H9 (cell line): Measurements from ENCODE around the gene PPP2R3A. TPM values are rescaled to one million over a fixed set of nuclear protein-coding genes. Genes with fewer than 3 reads are reported as not detected.

ENCODE experiments used
- DNase-seq: peaks from one replicate; pipeline ENCODE4 v3.0.0-alpha.2; 2017
- H2AFZ ChIP-seq: one replicate; pipeline ENCODE4 v1.6.1; 2013; ENCODE audit warnings: mild to moderate bottlenecking, low read length, control low read depth, moderate library complexity
- H2AK5ac ChIP-seq: 2 replicates; pipeline ENCODE4 v1.6.1; 2013; ENCODE audit warnings: low read length, control low read depth, mixed read lengths; ENCODE audit not compliant: insufficient read length
- H2BK120ac ChIP-seq: one replicate; pipeline ENCODE4 v1.6.1; 2013; ENCODE audit warnings: low read depth, mild to moderate bottlenecking, low read length, control low read depth, inconsistent platforms; ENCODE audit not compliant: poor library complexity, severe bottlenecking
- H2BK12ac ChIP-seq: 2 replicates; pipeline ENCODE4 v1.6.1; 2013; ENCODE audit warnings: low read length, control low read depth, mixed read lengths, low read depth; ENCODE audit not compliant: insufficient read length
- H2BK15ac ChIP-seq: 2 replicates; pipeline ENCODE4 v1.6.1; 2013; ENCODE audit warnings: low read depth, low read length, control low read depth
- H2BK20ac ChIP-seq: one replicate; pipeline ENCODE4 v1.6.1; 2013; ENCODE audit warnings: low read depth, mild to moderate bottlenecking, low read length, control low read depth, inconsistent platforms; ENCODE audit not compliant: poor library complexity, severe bottlenecking
- H2BK5ac ChIP-seq: 2 replicates; pipeline ENCODE4 v1.6.1; 2013; ENCODE audit warnings: low read length, control low read depth, mixed read lengths; ENCODE audit not compliant: insufficient read length
- H3K14ac ChIP-seq: 2 replicates; pipeline ENCODE4 v1.6.1; 2013; ENCODE audit warnings: low read length, control low read depth; ENCODE audit not compliant: insufficient read depth
- H3K18ac ChIP-seq: 2 replicates; pipeline ENCODE4 v1.6.1; 2013; ENCODE audit warnings: low read depth, mild to moderate bottlenecking, mixed read lengths, low read length, control low read depth; ENCODE audit not compliant: insufficient read length
- H3K23ac ChIP-seq: 2 replicates; pipeline ENCODE4 v1.6.1; 2013; ENCODE audit warnings: low read length, control low read depth, mixed read lengths, low read depth; ENCODE audit not compliant: insufficient read length
- H3K23me2 ChIP-seq: 2 replicates; pipeline ENCODE4 v1.6.1; 2013; ENCODE audit warnings: low read depth, mild to moderate bottlenecking, mixed read lengths, low read length, control low read depth; ENCODE audit not compliant: insufficient read length, poor library complexity, severe bottlenecking
- H3K27ac ChIP-seq: 2 replicates; pipeline ENCODE4 v1.5.1; 2013; ENCODE audit warnings: low read length, control low read depth, mixed read lengths, low read depth; ENCODE audit not compliant: insufficient read length
- H3K27me3 ChIP-seq: 2 replicates; pipeline ENCODE4 v1.6.1; 2013; ENCODE audit warnings: low read length, control low read depth, inconsistent platforms; ENCODE audit not compliant: insufficient read depth
- H3K4ac ChIP-seq: 2 replicates; pipeline ENCODE4 v1.6.1; 2013; ENCODE audit warnings: low read depth, mild to moderate bottlenecking, control low read depth, inconsistent platforms, low read length, moderate library complexity
- H3K4me1 ChIP-seq: 2 replicates; pipeline ENCODE4 v1.6.1; 2013; ENCODE audit warnings: low read length, control low read depth, inconsistent platforms; ENCODE audit not compliant: insufficient read depth
- H3K4me2 ChIP-seq: 2 replicates; pipeline ENCODE4 v1.6.1; 2013; ENCODE audit warnings: low read length, control low read depth, mixed read lengths; ENCODE audit not compliant: insufficient read length, insufficient read depth
- H3K56ac ChIP-seq: 2 replicates; pipeline ENCODE4 v1.6.1; 2013; ENCODE audit warnings: low read depth, mild to moderate bottlenecking, mixed read lengths, low read length, control low read depth; ENCODE audit not compliant: insufficient read length
- H3K79me1 ChIP-seq: 2 replicates; pipeline ENCODE4 v1.6.1; 2013; ENCODE audit warnings: low read depth, mild to moderate bottlenecking, moderate library complexity, low read length, control low read depth, inconsistent platforms; ENCODE audit not compliant: insufficient read depth, poor library complexity, severe bottlenecking
- H3K79me2 ChIP-seq: 2 replicates; pipeline ENCODE4 v1.6.1; 2013; ENCODE audit warnings: low read length, control low read depth, inconsistent platforms; ENCODE audit not compliant: insufficient read depth
- H3K9ac ChIP-seq: 2 replicates; pipeline ENCODE4 v1.6.1; 2013; ENCODE audit warnings: low read length, control low read depth, mixed read lengths; ENCODE audit not compliant: insufficient read length; ENCODE audit errors: extremely low read depth
- H3K9me3 ChIP-seq: one replicate; pipeline ENCODE4 v1.6.1; 2013; ENCODE audit warnings: low read depth, low read length, inconsistent platforms; ENCODE audit not compliant: control insufficient read depth
- H3T11ph ChIP-seq: one replicate; pipeline ENCODE4 v1.6.1; 2013; ENCODE audit warnings: mild to moderate bottlenecking, low read length, control low read depth, inconsistent platforms
- H4K20me1 ChIP-seq: one replicate; pipeline ENCODE4 v1.6.1; 2013; ENCODE audit not compliant: control insufficient read depth, insufficient read length, insufficient read depth
- H4K5ac ChIP-seq: 2 replicates; pipeline ENCODE4 v1.6.1; 2013; ENCODE audit warnings: low read depth, mild to moderate bottlenecking, mixed read lengths, low read length, control low read depth; ENCODE audit not compliant: insufficient read length
- H4K8ac ChIP-seq: replicated peaks from 2 replicates; pipeline ENCODE4 v1.6.1; 2013; ENCODE audit warnings: low read length, control low read depth, mixed read lengths, low read depth; ENCODE audit not compliant: insufficient read length
- H4K91ac ChIP-seq: 2 replicates; pipeline ENCODE4 v1.6.1; 2013; ENCODE audit warnings: low read depth, mild to moderate bottlenecking, moderate library complexity, mixed read lengths, low read length, control low read depth; ENCODE audit not compliant: insufficient read length
- H3K27ac Mint-ChIP-seq, 3 experiments: 2 replicates in 2 of 3; 3 replicates in 1 of 3; pipeline ENCODE4 v1.8.0; 2020 to 2021; ENCODE audit warnings: mixed read lengths in 3 of 3, mild to moderate bottlenecking in 1 of 3, moderate library complexity in 1 of 3
- H3K27me3 Mint-ChIP-seq: 2 replicates; pipeline ENCODE4 v1.8.0; 2021; ENCODE audit warnings: low read depth, mild to moderate bottlenecking, moderate library complexity, mixed read lengths
- H3K36me3 Mint-ChIP-seq, 3 experiments: 2 replicates in 2 of 3; 3 replicates in 1 of 3; pipeline ENCODE4 v1.8.0; 2020 to 2021; ENCODE audit warnings: low read depth in 3 of 3, mixed read lengths in 3 of 3; ENCODE audit not compliant: insufficient read depth in 1 of 3
- H3K4me1 Mint-ChIP-seq, 2 experiments: 2 replicates each; pipeline ENCODE4 v1.8.0; 2020; ENCODE audit warnings: mixed read lengths in 2 of 2
- H3K4me3 Mint-ChIP-seq, 2 experiments: 2 replicates in 1 of 2; 3 replicates in 1 of 2; pipeline ENCODE4 v1.8.0; 2020 to 2021; ENCODE audit warnings: mild to moderate bottlenecking in 2 of 2, mixed read lengths in 2 of 2, moderate library complexity in 1 of 2
- H3K9me3 Mint-ChIP-seq, 2 experiments: 2 replicates in 1 of 2; 3 replicates in 1 of 2; pipeline ENCODE4 v1.8.0; 2020; ENCODE audit warnings: mild to moderate bottlenecking in 2 of 2, mixed read lengths in 2 of 2, moderate library complexity in 1 of 2
- WGBS: extraction: QIAGEN DNeasy Blood & Tissue Kit; methylation state at CpG from one replicate; pipeline ENCODE4 v1.1.7; 2013; ENCODE audit warnings: missing lambda C conversion rate, low lambda C conversion rate, mixed read lengths; ENCODE audit not compliant: insufficient read length; ENCODE audit errors: extremely low coverage; 5-methylcytosine and 5-hydroxymethylcytosine counted together
- total RNA-seq: library from RNA; stranded (reverse); gene quantifications from 2 replicates; pipeline ENCODE4 v1.2.1, GENCODE V29; 2021
- TF ChIP-seq, protein P1 (sequence below): fragments of 200-600 bp; sonication (generic); conservative IDR thresholded peaks from 3 replicates; pipeline ENCODE4 v1.8.0; 2021; ENCODE audit warnings: antibody characterized with exemption, mild to moderate bottlenecking

Gene PPP2R3A
- total RNA-seq, 1 experiment from 2014 or later, result 12.4 TPM

DNA sequence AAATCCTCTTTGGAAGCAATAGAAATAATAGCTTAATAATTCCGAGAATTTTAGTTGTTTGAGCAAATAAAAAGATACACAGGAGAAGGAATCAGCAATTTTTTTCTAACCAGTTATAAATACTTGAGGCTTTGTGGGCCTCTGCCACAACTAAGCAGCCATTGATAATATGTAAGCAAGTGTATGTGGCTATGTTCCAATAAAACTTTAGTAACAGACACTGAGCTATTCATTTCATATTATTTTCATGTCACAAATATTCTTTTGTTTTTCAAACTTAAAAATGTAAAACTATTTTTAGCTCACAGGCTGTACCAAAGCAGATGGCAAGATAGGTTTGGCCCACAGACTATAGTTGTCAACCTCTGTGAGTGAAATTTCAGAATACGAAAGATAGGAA is 145.0 kb downstream of the PPP2R3A start:
- no peak overlapping the region for H2AFZ ChIP-seq
- H3K79me1 ChIP-seq, result no peaks in the 10 kb centered on the region
- no peak overlapping the region for H4K8ac ChIP-seq
- no peak overlapping the region for H3K18ac ChIP-seq
- TF ChIP-seq, protein P1, sequence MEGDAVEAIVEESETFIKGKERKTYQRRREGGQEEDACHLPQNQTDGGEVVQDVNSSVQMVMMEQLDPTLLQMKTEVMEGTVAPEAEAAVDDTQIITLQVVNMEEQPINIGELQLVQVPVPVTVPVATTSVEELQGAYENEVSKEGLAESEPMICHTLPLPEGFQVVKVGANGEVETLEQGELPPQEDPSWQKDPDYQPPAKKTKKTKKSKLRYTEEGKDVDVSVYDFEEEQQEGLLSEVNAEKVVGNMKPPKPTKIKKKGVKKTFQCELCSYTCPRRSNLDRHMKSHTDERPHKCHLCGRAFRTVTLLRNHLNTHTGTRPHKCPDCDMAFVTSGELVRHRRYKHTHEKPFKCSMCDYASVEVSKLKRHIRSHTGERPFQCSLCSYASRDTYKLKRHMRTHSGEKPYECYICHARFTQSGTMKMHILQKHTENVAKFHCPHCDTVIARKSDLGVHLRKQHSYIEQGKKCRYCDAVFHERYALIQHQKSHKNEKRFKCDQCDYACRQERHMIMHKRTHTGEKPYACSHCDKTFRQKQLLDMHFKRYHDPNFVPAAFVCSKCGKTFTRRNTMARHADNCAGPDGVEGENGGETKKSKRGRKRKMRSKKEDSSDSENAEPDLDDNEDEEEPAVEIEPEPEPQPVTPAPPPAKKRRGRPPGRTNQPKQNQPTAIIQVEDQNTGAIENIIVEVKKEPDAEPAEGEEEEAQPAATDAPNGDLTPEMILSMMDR, result no peak
- no peak overlapping the region for H2BK5ac ChIP-seq
- no peak overlapping the region for H3K4me2 ChIP-seq
- H3K14ac ChIP-seq, result no peak overlapping the region
- H3K23me2 ChIP-seq, result no peaks in the 10 kb centered on the region
- no peak for DNase-seq
- H3K4me1 ChIP-seq, result no peaks in the 10 kb centered on the region
- no peaks in the 10 kb centered on the region for H3K9me3 ChIP-seq
- H2BK12ac ChIP-seq, result no peak overlapping the region
- no peak overlapping the region for H2AK5ac ChIP-seq
- WGBS, result no CpG with 5 or more reads among the region's 2 CpGs
- H2BK20ac ChIP-seq, result no peak overlapping the region
- no peaks in the 10 kb centered on the region for H4K20me1 ChIP-seq
- H4K91ac ChIP-seq, result no peak overlapping the region
- H3K79me2 ChIP-seq, result no peaks in the 10 kb centered on the region
- Mint-ChIP-seq H3K4me3 (no peak overlapping the region), H3K36me3 (peaks cover 22 to 41% (median 30%) of the 10 kb centered on the region in 3 experiments), H3K27ac (no peak overlapping the region), H3K27me3 (peaks cover 4% of the 10 kb centered on the region; the same call in 1 of the 2 replicates), H3K9me3 (peaks cover 22 to 33% of the 10 kb centered on the region in 2 experiments), H3K4me1 (no peaks in the 10 kb centered on the region)
- no peak overlapping the region for H3K4ac ChIP-seq
- no peak overlapping the region for H4K5ac ChIP-seq
- no peak overlapping the region for H2BK15ac ChIP-seq
- H3K27ac ChIP-seq, result no peak overlapping the region
- H3K23ac ChIP-seq, result no peak overlapping the region
- no peak overlapping the region for H3T11ph ChIP-seq
- H2BK120ac ChIP-seq, result no peak overlapping the region
- no peak overlapping the region for H3K9ac ChIP-seq
- no peak overlapping the region for H3K56ac ChIP-seq
- no peaks in the 10 kb centered on the region for H3K27me3 ChIP-seq
